Kidney glomerular epithelial cell (primary cell): ENCODE results near the gene METTL16.
A peak's percentile ranks its signal among the peaks of the same experiment; 100 is the strongest.

Source experiments
- DNase-seq: peaks from one replicate; lab custom pipeline; 2025; lab: John Stamatoyannopoulos, UW

The METTL16 gene

DNA sequence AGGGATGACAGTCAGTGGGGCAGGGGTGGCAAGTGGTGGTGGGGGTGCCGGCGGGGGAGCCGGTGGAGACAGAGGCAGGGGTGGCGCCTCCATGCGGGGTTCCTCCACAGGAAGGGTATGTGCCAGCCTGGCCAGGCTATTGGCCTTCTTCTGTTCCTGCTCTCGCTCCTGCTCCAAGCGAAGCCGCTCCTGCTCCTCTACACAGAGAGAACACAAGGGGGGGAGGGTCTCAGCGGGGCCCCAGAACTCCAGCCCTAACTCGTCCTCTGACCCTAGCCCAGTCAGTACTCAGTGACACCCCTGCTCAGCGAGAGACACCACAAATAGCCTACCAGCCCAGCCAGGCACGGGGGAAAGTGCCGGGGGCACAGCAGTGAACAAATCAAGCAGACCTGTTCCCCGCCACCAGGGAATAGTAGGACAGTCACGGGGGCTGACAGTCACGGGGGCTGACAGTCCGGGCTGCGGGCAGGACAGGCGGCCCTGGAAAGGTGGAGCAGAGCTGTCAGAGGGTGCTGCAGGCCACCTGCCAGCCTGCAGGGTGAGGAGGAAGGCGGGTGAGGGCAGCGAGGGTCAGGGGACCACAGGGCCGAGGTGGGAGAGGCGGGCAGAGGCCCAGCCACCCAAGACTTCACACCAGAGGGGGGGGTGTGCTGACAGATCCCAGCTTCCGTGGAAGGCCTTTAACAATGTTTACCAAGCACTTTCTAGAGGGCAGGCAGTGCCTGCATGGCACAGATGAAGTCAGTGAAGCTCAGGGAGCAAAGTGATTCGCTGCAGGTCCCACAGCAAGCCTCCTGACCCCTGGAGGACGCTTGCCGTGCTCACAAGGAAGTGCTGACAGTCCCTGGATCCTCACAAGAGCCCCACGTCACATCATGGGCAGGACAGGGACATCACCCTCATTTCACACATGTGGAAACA is 116.2 kb downstream of the METTL16 start:
- DNase-seq, result peak; percentile 25

DNA sequence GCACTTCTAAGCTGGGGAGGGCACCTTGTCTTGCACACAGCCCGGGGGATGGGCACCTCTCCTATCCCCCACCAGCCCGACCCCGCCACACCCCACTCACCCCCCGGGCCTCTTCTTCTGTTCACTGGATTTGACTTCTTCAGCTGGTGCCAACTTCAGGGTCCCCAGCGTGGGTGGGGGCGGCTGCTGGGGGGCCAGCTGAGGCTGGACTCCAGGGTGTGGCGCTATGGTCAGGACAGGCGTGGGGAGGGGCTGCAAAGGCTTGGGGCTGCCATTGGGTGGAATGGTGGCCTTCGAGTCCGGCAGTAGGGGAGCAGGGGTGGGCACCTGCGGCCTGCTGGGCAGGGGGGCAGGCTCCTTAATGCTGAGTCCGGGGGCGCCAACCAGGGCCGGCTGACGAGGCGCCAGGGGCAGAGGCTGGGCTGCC is 116.9 kb downstream of the METTL16 start:
- DNase-seq, result no peak

DNA sequence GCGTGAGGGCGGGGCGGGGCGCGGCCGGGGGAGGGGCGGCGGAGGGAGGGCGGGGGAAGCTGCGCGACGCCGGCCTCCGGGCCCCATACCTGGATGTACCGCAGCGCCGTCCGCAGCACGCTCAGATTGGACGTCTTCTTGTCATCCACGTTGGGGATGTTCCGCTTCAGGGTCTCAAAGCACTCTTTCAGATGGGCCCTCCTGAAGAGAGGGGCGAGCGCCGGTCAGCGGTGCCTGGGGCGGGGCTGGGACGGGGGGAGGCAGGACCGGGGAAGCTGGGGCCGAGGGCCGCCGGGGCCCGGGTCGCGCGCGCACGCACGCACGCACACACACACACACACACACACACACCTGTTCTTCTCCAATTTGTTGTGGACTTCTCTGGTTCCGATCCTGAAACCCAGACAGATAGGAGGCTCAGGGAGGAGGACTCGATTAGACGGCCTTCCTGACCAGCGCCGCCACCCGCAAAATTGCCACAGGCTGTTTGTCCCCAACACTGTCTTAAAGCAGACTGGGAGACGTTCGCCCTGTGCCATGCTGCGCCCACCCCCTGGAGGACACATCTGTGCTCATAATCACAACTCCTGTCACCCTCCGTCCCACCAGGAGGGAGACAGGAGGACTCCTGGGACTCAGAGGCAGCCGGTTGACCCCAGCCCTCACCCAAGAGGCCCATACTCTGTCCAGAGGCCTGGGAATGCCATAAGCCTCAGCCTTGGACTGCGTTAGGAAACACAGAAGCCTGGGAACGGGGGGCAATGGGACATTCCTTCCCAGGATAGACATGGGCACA is 117.5 kb downstream of the METTL16 start:
- no peak for DNase-seq

DNA sequence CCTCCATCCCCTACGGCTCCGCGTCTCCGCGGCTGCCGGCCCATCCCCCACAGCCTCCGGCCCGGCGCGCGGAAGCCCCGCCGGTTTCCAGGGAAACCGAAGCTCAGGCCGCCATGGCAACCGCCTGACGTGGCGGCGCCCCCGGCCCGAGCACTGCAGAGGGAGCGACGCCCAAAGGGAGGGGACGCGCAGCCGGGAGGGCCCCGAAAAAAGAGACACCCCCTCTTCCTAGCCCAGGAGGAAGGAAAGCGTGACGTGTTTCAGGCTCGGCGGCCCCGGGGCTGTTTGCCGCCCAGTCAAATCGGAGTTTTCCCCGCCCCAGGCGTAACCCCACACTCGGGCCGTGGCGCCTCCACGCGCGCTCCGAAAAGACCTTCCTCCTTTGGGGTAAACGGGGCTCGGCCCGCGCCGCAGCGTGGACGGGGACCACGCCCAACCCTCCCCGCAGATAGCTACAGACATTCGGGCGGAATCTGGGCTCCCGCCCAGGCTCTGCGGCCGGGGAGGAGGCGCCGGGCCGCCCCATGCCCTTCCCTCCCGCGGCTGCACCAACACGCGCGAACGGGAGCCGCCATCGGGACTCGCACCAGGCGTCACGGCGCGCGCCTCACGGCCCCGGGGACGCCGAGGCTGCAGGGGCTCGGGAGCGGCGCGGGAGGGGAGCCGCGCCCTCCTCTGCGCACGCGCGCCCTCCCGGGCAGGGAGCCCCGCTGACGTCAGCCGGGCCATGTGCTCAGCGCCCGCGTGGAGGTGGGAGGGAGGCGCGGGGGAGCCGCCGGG is 118.3 kb downstream of the METTL16 start:
- DNase-seq, result peak; percentile 67

DNA sequence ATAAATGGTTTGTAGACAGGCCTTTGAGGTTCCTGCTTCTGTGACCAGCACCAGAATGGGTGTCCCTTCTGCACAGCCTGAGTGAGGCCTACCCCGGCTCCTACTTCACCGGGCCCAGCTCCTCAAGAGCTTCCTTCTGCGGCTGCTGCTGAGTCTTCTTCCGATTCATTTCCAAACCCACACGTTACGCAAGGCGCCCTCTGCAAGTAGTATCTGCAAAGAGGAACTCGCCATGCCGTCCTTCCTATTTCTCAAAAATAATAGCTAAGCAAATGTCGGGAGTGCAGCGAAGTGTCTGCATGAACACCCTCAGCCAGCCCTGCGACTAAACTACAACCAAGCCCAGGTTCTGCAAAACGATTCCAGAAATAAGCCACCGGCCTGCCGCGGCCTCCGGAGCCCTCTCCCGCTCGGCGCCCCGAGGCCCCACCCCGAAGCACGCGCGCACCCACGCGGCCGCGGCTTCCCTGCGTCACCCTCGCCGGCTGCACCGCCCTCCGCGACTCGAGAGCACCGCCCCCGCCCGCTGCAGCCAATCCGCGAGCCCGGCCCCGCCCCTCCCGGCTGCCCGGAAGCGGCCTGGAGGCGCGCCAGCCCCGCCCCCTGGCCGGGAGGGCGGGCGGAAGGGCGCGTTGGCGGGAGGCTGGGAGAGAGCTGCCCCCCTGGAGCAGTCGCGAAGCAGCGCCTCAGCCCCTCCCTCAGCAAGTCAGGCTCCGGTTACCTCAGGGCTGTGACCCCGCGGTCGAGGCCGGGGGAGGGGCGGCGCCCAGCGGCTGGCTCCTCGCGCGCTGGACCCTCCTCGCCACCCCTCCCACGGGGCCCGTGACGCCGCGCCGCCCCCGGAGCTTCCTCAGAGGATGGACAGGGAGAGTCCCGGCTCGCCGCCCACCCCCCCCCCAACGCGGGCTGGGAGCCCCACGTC is 119.2 kb downstream of the METTL16 start:
- peak; percentile 77 for DNase-seq

DNA sequence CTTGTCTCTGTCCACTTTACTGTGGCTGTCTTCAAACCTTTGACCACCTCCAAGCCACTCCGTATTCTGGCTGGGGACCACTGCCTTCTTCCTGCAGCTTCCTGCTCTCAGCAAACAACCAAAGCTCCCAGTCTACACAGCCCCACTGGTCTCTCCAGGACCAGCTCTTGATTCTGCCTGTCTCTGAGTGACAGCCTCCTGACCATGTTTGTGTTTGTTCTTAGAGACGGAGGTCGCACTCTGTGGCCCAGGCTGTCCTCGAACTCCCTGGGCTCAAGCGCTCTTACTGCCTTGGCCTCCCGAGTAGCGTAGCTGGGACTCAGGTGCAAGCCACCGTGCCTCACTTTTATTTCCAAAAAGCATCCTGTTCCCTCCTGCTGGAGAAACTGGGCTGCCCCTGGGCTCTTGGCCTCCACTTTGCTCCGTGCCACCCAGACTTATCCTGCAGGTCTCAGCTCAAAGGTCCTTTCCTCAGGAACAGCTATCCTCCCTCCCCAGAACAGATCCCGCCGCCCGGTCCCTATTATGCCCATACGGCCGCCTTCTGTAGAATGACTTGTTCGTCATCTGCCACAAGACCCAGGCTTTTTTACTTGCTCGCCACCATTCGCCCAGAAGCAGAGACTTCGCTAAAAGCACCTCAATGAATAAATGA is 120.0 kb downstream of the METTL16 start:
- DNase-seq, result no peak

DNA sequence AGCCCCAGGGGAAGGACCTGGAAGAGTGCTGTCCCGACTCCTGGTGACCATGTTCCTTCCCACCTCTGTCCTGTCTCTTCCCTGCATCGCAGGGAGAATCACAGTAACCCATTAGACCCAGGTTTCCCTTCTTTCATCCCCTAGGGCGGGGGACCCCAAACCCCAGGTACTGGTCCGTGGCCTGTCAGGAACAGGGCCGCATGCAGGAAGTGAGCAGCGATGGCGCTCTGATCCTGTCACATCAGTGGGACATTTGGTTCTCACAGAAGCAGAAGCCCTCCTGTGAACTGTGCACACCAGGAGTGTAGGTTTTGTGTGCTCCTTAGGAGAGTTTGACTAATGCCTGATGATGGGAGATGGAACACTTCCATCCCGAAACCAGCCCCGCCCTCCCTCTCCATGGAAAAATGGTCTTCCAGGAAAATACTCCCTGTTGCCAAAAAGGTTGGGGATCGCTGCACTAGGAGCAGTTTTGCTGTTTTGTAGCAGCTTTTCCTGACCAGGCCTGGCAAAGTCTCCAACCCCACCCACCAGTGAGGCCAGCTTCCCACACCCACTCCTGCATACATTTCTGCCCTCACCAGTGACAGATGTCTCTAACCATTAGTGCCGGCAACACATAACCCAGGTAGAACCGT is 121.4 kb downstream of the METTL16 start:
- no peak for DNase-seq

DNA sequence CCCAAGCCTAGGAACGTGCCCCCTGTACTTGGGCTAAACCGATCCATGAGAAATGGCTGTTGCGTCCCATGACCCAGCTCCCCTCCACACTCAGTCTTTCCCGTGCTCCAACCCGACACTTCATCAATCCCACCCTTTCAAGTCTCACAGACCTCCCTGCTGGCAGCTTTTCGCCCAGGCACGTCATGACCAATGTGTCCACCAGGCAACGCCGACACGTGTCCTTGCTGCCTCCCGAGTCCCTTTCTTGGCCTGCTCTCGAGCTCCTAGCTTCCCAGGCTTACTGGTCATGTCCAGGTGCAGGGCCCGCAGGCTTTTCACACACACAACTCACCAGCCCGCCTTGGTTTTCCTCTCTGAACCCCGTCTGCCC is 123.0 kb downstream of the METTL16 start:
- no peak for DNase-seq

DNA sequence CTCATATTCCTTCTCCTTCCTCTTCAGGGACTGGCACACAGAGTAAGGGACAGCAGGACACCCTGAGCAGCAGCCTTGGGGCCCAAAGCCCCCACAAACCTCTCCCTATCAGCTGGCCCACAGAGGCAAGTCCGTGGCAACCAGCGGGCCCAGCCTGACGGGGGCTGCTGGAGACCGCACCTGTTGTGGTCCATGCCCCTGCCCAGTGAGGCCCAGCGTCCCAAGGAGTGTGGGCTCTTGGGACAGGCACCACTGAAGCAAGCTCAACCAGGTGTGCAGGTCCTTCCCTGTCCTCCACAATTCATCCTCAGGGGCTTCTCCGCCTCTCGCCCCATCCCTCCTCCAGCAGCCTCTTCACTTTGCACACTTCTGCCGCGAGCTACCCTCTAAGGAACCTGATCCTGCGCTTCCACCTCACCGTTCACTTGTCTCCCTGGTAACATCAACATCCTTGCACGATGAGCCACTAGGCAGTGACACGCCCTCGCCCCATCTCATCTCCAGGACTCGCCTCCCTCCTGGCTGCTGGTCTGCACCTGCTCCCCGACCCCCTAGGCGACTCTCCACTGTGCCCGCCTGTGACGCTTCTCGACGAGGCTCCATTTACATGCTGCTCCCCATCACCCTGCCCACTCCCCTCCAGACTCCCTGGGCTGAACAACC is 123.5 kb downstream of the METTL16 start:
- DNase-seq, result no peak

DNA sequence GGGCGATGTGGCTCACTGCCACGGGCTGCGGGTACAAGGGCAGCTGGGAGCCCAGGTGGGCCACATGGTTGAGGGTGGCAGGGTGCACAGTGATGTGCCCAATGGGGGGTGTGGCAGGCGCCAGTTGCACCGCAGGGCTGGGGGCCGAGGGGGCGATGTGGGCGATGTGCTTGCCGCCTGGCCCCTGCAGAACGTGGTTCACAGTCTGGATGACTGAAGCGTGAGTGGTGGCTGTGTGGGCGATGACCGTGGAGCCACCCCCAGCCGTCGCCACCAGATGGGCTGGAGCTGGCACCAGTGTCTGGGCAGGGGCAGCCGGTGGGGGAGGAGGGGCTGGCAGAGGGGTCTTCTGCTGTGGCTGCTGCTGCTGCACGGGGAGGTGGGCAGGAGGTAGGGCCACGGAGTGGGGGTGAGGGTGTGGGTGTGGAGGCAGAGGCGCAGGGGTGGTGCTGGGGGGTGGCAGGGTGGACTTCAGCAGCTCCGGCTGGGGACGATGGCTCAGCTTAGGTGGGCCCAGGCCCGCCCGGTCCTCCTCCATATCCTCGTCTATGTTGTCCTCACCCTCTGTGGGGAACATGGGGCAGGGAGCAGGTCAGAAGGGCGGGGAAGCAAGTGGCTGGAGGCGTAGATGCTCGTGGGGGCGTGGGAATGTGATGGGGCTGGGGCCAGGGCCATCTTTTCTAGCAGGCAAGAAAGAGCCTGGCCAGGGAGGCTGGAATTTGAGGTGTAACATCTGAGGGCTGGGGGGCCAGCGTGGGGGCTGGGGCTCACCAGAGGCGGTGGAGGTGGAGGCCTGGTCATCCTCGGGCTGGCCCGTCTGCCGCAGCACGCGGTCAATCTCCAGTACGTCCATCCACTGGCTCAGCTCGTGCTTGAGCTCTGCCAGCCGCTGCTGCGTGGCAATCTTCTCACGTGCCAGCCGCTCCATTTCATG is 124.3 kb downstream of the METTL16 start:
- no peak for DNase-seq

DNA sequence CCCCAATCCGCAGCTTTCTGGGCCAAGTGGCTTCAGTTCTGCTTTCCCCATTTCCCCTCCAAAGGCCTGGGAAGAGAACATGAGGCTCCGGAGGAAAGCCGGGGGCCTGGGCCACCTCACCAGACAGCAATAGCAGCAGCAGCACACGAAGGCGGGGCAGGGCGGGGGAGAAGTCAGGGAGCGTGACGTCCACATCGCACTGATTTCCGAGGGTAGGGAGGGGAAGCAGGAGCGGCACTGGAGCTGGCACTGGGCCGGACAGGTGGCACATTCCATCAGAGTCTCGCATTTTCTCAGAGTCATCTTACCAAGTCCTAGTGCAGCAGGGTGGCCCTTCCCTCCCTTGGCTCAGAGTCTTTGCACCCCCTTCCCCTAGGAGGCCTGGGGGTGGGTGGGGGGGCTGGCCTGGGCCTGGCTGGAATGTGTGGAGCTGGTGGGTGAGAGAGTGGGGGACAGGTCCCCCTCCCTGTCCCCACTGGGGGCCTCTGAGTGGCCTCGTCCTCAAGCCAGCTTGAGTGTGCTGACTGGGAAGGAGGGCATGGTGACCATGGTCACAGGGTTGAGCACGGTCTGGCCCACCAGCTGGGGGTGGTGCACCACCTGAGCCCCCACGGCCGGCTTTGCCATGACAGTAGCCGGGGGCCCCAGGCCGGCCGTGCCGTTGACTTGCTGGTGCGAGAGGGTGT is 125.1 kb downstream of the METTL16 start:
- peak; percentile 28 for DNase-seq

DNA sequence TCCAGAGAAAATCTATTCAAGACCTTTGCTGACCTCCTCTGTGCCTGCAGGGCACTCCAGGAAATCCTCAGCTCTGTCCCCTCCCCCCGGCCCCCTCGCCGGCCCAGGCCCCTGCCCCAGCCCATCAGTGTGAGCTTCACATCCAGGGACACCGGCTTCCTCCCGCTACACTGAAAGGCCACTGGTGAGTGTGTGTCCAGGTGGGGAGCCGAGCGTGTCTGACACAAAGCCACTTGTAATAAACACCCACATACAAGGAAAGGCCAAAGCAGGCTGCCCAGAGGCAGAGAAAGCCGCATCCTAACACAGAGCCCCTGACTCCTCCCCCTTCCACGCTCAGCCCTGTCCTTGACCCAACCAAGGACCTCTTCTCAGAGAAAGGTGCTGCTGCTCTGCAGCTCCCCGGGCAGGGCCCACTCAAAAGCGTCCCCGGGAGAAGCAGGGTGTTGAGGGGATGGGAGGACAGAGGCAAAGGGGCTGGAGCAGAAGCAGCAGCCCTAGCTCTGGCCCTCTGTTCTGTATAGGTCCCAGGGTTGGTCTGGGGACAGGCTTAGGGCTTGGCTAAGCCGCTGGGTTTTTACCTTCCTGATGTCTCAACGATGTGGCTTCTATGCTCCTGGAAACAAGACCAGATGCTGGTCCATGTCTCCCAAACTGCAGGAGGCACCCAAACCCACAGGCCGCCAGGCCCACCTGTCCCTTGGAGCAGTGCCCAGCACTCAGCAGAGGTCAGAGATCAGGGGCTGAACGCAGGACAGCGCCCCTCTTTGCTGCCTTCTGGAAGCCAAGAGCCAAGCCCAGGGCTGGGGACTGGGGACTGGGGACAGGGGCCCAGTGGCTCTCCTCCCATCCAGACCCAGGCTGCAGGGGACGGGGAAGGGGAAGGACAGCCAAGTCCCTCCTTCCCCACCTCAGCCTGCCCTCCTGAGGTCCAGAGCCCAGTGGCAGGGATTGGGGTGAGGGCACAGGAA is 126.2 kb downstream of the METTL16 start:
- DNase-seq, result no peak

DNA sequence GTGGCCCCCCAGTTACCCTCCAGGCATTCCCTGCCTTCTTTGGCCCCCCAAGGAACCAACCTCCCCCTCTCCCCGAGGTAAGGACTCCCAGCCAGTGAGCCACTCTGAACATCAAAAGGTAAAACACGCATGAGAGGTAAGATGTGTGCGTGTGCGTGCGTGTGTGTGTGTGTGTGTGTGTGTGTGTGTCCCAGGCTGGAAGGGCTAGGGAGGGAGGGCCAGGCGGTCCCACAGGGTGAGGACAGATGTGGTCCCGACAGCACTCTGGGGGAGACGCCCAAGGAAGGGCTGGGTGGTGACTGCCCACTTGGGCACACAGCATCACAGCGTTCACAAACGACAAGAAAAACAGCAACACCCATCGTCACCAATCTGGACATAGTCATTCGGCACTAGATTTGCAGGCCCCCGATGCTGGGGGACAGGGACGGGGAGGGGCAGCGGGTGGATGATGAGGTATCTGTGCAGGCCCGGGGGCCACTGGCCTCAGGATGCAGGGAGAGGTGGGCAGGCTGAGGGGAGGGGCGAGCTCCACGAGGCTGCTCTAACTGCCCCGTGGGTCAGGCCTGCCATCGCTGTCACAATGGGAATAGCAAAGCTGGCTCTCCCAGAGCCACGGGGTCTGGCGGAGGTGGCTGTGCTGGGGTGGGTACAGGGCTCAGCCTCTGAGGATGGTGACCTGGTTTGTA is 127.1 kb downstream of the METTL16 start:
- DNase-seq, result no peak

DNA sequence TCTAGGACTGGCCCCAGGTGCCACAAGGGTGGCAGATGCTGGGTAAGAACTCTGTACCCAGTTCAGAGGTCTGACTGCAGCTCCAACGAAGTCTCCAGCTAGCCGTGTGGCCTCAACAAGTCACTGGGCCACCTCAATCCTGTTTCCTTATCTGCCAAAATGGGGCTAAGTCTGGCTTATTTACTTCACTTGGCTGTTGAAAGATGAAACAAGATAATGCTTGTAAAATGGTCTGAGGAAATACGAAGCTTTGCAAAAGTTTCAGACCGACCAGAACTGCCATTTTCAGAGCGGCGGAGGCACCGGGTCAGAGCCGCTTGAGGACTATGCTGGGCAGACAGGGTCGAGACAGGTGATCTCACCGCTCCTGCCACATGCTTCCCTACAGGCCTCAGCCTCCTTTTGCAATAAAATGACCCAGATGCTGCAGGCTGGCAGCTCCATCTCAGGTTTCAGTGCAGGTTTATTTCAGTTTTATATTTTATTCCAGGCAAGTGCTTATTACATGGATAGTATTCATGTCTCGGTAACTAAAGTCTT is 128.0 kb downstream of the METTL16 start:
- no peak for DNase-seq

DNA sequence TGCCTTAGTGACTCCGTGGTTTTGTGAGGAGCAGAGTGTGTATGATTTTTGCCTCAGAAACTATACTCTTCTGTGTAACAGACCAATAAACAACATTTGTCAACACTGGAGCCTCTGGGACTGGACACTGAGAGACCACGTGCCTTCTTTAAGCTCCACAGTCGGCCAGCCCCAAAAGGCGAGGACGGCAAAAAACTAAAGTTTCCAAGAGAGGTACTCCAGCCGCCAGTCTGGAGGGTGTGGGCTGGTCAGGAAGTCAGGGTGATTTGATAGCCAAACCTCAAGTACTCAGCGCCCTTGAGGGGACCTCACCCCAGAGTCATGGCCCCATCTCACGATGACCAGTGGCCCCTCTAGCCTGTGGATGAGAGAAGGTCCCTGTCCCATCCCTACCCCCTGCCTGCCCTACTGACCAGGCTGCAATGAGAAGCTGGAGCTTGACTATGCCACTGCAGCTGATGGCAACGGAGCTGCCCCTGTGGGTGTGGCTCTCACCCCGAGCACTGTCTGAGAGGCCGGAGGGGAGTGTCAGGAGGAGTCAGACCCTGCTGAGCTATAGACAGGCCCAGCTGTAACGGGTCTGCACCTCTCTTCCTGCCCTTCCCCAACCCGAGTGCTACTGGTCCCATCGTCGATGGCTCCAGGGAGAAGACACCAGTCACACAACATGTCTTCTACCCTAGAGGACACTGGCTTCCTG is 130.6 kb downstream of the METTL16 start:
- DNase-seq, result no peak
